ENCODE results near the gene UBE3A. TPM values are rescaled to one million over a fixed set of nuclear protein-coding genes. Genes with fewer than 3 reads are reported as not detected.

The UBE3A gene
- total RNA-seq = 10 to 100 TPM; 79.3 to 94.8 TPM

DNA sequence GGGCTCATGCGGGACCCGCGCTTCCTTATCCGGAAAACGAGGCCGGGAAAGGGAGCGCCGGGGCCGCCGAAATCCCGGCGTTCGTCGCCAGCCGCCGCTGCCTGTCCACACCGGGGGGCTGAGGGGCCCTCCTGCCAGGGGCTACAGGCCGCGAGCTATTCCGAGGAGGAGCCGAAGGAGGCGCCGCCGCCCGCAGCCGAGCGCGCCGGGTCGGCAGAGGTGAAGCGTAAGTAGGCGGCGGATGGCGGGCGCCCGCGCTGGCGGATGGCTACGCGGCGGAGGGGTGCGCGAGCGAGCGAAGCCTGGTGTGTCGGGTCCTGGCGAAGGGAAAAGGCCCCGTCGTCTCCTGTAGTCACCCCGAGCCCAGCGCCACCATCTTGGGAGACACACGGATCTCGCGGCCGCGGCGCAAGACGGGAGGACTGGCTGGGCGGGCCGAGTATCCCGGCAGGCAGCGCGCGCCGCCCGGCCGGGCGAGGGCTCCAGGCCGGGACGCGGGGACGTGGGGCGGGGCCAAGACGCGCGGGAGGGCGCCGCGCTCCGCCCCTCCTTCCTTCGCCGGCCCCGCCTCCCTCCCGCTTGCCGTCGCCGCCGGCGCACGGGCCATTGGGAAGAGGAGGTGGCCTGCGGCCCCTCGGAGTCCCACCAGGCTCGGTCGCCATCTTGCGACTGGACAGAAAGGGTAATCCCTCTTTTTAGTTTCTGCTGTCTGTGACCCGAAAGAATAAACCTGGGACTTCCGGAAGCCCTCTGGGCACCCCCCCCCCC lies at the start of gene UBE3A:
Gene UBE3A, minus strand, starts transcription at position 424 of the 768 bp plus-strand sequence. CDS start 29,917 bp downstream, outside the sequence.
- peak; percentile 93 for ATAC-seq (replicated peaks)
- H3K27me3 Mint-ChIP-seq = no peaks in the 10 kb centered on the region

DNA sequence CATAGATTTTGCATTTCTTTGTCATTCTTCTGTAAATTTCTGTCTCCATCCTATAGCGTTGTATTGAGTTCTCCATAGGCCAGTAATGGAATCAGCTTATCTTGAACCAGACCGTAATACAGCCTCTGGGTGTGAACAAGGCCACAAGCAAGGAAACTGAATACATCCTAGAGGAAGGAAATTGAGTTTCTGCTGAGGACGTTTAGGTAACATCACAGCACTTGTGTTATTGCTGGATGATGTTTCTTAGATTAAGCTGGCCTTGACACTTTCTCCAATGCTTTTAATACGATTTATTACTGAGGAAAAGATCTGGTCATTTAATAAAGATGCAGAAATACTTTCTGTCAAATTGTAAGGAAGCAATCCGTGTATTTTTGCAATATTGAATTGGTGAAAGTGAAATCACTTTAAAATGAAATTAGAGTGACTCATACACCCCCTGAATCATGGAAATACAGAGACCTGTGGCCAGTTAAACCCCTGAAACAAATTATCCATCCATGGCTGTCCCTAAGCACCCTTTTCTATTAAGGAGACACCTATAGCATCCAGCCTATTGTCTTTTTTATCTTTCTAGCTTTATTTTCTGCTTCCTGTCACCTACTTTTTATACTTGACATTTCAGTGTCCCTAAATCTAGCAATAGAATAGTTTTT lies 48.5 kb upstream of the UBE3A start:
- Mint-ChIP-seq H3K9me3 (peaks cover 5% of the 10 kb centered on the region), H3K4me3 (no peak overlapping the region), H3K4me1 (no peaks in the 10 kb centered on the region), H3K27me3 (peaks cover 10% of the 10 kb centered on the region), H3K27ac (no peak overlapping the region), H3K36me3 (ENCODE audit: low read depth) (no peaks in the 10 kb centered on the region)
- no peak for ATAC-seq (replicated peaks)

More for the DNA sequence above, at the start of gene UBE3A:
- peak within 1 kb of the TSS; percentile 95 for H3K27ac Mint-ChIP-seq
- H3K4me1 Mint-ChIP-seq = peaks cover 18% of the 10 kb centered on the region
- H3K4me3 Mint-ChIP-seq = peak within 1 kb of the TSS; percentile 84
- no peaks in the 10 kb centered on the region for H3K9me3 Mint-ChIP-seq
- H3K36me3 Mint-ChIP-seq (ENCODE audit: low read depth) = peaks cover 13% of the 10 kb centered on the region

DNA sequence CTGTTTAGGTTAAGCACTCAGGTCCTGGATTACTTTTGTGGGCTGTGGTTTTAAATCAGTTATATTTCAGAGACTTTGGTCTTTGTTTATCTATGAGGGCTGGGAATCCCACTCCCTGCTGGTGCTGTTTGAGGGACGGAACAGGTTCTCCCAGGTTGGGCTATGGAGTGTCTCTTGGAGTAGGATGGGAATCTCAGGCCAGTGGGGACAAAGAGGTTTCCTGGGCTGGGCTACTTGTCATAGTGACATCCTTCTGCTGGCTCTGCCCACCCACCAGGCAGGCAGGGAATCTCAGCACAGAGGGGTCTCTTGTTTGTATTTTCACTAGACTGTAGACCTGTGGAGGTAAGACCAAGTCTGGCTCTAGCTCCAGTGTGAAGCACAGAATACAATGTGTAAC lies 47.2 kb upstream of the UBE3A start:
- no peak for ATAC-seq (replicated peaks)
- Mint-ChIP-seq H3K36me3 (ENCODE audit: low read depth) (no peaks in the 10 kb centered on the region), H3K27ac (no peak overlapping the region), H3K27me3 (peaks cover 5% of the 10 kb centered on the region), H3K4me1 (no peaks in the 10 kb centered on the region), H3K9me3 (peaks cover 5% of the 10 kb centered on the region), H3K4me3 (no peak overlapping the region)

DNA sequence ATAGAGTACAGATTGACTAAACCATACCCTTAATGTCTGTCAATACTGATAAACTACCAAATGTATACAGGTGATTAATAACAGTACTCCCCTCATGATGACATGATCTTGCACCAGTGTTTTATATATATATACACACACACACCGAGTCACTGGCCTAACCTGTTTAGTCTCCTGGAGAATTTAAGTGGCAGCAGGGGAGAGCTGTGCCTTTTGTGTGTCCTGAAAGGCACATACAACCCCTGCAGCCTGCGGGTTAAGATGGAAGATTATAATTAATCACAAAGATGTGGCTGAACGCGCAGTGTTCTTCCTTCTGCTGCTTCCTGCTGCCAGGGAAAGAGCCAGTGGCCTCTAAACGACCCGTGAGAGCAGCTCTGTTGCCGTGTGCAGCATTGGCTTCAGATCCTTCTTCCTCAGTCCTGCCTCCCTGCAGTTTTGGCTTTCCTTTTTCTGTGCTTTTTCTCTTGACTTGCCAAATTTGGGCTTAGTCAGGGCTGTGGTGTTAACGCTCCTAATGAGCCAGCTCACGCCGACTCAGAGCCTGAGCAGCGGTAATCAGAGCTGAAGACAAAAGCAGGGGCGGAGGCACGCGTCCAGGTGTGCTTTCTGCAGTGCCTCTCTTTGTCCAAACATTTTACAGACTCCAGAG lies 42.5 kb upstream of the UBE3A start:
- H3K4me3 Mint-ChIP-seq = no peak overlapping the region
- no peak overlapping the region for H3K27ac Mint-ChIP-seq
- H3K27me3 Mint-ChIP-seq = peaks cover 5% of the 10 kb centered on the region
- no peaks in the 10 kb centered on the region for H3K36me3 Mint-ChIP-seq (ENCODE audit: low read depth)
- ATAC-seq (replicated peaks) = no peak
- H3K4me1 Mint-ChIP-seq = no peaks in the 10 kb centered on the region
- H3K9me3 Mint-ChIP-seq = no peaks in the 10 kb centered on the region

DNA sequence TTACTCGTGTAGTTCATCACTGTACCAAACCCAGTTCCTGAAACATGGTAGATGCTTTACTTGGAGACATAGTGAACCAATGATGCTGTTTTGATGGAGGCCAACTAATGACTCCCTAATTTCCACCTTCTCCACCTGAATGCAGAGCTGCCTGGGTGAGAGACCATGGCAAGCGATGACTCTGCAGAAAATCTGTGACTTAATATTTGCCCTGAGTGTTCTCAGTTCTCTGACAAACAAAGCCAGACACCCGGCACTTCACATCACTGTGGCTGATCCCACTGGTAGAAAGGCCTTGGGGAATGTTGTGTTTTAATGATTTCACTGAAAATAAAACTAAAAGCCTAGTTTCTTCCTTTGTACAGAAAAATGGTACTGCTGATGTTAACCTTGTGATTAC lies 39.5 kb upstream of the UBE3A start:
- no peak overlapping the region for H3K27ac Mint-ChIP-seq
- no peak for ATAC-seq (replicated peaks)
- no peaks in the 10 kb centered on the region for H3K36me3 Mint-ChIP-seq (ENCODE audit: low read depth)
- H3K4me1 Mint-ChIP-seq = no peaks in the 10 kb centered on the region
- H3K9me3 Mint-ChIP-seq = no peaks in the 10 kb centered on the region
- no peaks in the 10 kb centered on the region for H3K27me3 Mint-ChIP-seq
- H3K4me3 Mint-ChIP-seq = no peak overlapping the region

DNA sequence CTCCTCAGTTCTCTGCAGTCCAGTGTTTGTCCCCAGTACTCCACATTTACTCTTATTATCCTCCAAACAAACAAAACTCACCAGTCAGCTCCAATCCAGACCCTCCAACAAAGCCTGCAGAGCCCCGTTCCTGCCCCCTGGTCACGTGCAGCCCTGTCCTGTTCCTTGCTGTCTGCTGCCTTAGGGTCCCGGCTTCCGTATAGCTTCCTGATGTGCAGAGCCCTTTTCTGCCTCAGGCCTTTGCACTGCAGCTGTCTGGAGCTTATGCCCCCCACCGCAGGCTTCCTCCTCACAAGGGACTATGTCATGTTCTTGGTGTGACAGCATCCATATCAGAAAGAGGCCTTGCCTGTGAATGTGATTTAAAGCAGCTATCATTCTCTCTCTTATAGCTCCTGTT lies 39.0 kb upstream of the UBE3A start:
- ATAC-seq (replicated peaks) = no peak
- no peaks in the 10 kb centered on the region for H3K4me1 Mint-ChIP-seq
- H3K4me3 Mint-ChIP-seq = no peak overlapping the region
- H3K9me3 Mint-ChIP-seq = no peaks in the 10 kb centered on the region
- no peak overlapping the region for H3K27ac Mint-ChIP-seq
- H3K27me3 Mint-ChIP-seq = peaks cover 2% of the 10 kb centered on the region
- no peaks in the 10 kb centered on the region for H3K36me3 Mint-ChIP-seq (ENCODE audit: low read depth)

DNA sequence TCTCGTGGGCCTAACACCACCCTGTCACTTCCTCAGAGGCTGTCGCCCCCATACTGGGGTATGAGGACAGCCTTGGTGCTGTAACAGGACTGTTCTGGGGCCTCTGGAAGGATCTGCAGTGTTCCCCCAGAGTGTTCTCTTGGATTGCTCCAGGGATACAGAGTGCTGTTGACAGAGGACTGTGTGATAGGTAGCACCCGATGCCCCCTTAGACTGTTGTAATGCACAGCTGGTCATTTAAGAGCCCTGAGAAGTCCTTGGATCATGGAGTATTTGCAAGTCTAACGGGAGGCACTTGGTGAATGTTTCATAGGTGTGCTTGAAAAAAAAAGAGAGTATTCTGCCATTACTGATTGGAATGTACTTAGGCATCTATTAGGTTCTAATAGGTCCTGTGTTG lies 35.4 kb upstream of the UBE3A start:
- peaks cover 16% of the 10 kb centered on the region for H3K27me3 Mint-ChIP-seq
- H3K36me3 Mint-ChIP-seq (ENCODE audit: low read depth) = no peaks in the 10 kb centered on the region
- no peak overlapping the region for H3K27ac Mint-ChIP-seq
- ATAC-seq (replicated peaks) = no peak
- peaks cover 4% of the 10 kb centered on the region for H3K9me3 Mint-ChIP-seq
- H3K4me3 Mint-ChIP-seq = no peak overlapping the region
- H3K4me1 Mint-ChIP-seq = no peaks in the 10 kb centered on the region

DNA sequence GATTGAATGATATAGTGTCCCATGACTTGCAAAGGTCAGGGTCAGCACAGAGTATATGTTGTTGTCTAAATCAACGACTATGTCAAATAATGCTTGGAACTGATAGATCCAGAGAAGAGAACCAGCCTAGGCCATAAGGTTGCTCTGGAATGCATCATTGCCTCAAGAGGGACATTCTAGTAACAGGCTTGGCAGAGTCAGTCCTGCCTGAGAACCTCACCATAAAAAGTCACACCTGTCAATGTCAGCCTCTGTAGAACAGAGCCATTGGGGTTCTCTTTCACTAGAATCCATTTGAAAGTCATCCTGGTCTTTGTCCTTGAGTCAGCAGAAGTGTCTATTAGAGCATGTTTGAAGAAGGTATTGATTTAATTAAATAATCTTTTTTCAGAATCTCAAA lies 31.4 kb upstream of the UBE3A start:
- ATAC-seq (replicated peaks) = no peak
- Mint-ChIP-seq H3K27me3 (peaks cover 26% of the 10 kb centered on the region), H3K4me1 (no peaks in the 10 kb centered on the region), H3K36me3 (ENCODE audit: low read depth) (no peaks in the 10 kb centered on the region), H3K4me3 (no peak overlapping the region), H3K9me3 (peaks cover 4% of the 10 kb centered on the region), H3K27ac (no peak overlapping the region)

DNA sequence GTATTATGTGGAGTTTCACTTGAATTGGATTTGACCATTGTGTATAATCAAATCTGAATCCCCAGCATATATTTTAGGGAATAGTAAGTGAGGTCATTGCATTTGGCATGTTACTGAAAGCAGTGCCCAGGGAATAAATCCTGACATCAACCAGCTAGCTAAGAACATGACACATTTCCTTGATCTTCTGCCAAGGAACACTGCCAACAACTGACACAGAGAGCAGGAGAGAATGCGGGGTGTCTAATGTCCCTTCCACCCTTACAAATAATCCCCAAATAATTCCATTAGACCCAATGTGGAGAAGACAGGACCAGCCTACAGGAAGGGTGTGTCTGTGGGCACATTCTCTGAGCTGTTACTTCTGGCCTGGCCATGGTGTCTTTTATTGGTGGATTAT lies 30.6 kb upstream of the UBE3A start:
- no peaks in the 10 kb centered on the region for H3K36me3 Mint-ChIP-seq (ENCODE audit: low read depth)
- no peaks in the 10 kb centered on the region for H3K4me1 Mint-ChIP-seq
- no peak for ATAC-seq (replicated peaks)
- H3K27ac Mint-ChIP-seq = no peak overlapping the region
- peaks cover 4% of the 10 kb centered on the region for H3K9me3 Mint-ChIP-seq
- H3K27me3 Mint-ChIP-seq = peaks cover 26% of the 10 kb centered on the region
- H3K4me3 Mint-ChIP-seq = no peak overlapping the region

DNA sequence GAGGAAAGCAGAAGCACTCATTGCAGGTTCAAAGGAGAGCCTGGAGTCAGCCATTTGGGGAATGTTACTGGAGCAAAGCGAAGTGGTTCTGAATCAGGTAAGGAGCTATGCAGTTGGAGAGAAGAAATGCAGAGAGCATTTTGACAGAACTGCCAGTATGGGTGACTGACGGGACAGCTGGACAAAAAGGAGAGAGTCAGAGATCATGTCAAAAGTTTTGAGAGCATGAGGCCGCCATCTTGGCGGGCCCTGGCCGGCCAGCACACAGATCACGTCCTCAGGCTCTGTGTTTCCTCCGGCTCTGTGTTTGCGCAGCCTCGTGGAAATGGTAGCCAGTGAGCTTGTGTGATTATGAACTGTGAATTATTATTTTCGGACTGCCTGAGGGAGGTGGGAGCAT lies 29.8 kb upstream of the UBE3A start:
- no peak overlapping the region for H3K4me3 Mint-ChIP-seq

DNA sequence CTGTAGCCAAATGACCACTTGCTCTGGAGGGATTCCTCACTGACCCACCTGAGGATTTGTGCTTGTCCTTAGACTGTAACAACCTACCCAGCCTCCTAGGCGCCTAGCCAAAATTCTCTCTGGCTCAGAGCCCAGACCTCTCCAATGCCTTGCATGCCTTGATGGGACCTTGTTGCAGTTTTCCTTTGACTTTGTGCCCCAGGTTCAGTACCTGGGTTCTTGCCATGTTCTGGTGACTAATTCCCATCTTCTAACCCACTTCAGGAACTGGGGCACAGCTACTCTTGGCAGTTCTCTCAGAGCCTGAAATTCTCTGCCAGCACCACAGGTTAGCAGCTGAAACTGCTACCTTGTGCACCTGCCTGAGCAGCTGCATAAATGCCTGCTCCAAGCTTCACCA lies 27.0 kb upstream of the UBE3A start:
- no peaks in the 10 kb centered on the region for H3K4me1 Mint-ChIP-seq
- H3K27ac Mint-ChIP-seq = no peak overlapping the region
- H3K4me3 Mint-ChIP-seq = no peak overlapping the region
- no peaks in the 10 kb centered on the region for H3K9me3 Mint-ChIP-seq
- ATAC-seq (replicated peaks) = no peak
- no peaks in the 10 kb centered on the region for H3K36me3 Mint-ChIP-seq (ENCODE audit: low read depth)
- H3K27me3 Mint-ChIP-seq = peaks cover 10% of the 10 kb centered on the region

More for the DNA sequence above, 29.8 kb upstream of the UBE3A start:
- no peaks in the 10 kb centered on the region for H3K4me1 Mint-ChIP-seq
- H3K9me3 Mint-ChIP-seq = peaks cover 4% of the 10 kb centered on the region
- H3K36me3 Mint-ChIP-seq (ENCODE audit: low read depth) = no peaks in the 10 kb centered on the region
- ATAC-seq (replicated peaks) = no peak
- peaks cover 26% of the 10 kb centered on the region for H3K27me3 Mint-ChIP-seq
- H3K27ac Mint-ChIP-seq = no peak overlapping the region

DNA sequence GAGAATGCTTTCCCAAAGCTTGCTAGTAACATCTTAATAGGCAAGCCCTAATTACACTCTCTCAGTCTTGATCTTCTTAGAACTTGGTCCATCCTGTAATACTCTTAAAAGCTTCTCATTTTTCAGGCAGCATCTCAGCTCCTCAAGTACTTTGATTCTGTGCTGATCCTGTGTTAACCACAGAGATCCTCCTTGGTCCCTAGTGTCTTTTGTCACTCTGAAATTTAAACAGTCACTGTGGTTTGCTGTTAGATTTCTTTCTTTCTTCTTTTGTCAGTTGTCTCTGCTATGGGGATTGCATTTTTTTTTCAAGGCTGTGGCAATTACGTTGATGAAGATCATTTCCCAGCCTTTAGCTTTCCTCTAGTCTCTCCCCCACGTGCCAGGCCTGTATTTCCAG lies 26.0 kb upstream of the UBE3A start:
- no peak for ATAC-seq (replicated peaks)
- peaks cover 10% of the 10 kb centered on the region for H3K27me3 Mint-ChIP-seq
- H3K9me3 Mint-ChIP-seq = no peaks in the 10 kb centered on the region
- H3K4me3 Mint-ChIP-seq = no peak overlapping the region
- no peaks in the 10 kb centered on the region for H3K4me1 Mint-ChIP-seq
- H3K36me3 Mint-ChIP-seq (ENCODE audit: low read depth) = no peaks in the 10 kb centered on the region
- H3K27ac Mint-ChIP-seq = no peak overlapping the region

DNA sequence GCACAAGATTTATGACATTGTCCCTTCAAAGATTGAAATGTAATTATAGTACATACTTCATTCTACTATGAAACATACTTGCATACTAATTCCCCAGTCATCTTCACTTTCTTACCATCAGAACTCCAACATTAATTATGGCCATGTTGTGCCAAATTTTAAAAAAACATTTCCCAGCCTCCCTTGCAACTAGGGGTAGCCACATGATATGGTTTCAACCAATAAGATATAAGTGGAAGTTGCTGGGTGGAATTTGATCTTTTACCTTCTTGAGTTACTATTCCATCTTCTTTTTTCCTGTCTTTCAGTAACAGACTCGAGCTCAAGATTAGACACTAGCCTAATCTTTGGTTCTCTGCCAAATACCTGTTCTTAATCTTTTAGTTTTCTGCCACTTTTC lies 25.6 kb upstream of the UBE3A start:
- H3K9me3 Mint-ChIP-seq = no peaks in the 10 kb centered on the region
- ATAC-seq (replicated peaks) = no peak
- no peaks in the 10 kb centered on the region for H3K4me1 Mint-ChIP-seq

DNA sequence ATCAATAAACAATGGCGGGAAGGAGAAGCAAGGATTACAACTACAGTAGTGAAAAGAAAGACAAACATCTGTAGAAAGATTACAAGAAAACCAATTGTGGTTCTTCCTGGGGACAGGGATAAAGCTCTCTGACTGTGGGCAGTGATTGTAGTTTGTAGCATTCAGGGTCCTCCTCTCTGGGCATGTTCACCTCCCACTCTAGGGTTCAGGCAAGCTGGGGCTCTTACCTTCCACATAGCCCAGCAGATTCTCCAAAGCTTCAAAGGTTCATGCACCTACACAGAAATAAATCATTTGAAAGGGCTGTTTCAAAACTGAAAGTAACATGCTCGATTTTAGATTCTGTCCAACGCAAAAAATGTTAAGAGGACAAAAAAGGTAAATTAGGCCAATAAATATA lies 17.4 kb upstream of the UBE3A start:
- peaks cover 3% of the 10 kb centered on the region for H3K9me3 Mint-ChIP-seq
- H3K4me1 Mint-ChIP-seq = no peaks in the 10 kb centered on the region
- no peak overlapping the region for H3K27ac Mint-ChIP-seq
- H3K36me3 Mint-ChIP-seq (ENCODE audit: low read depth) = no peaks in the 10 kb centered on the region
- no peaks in the 10 kb centered on the region for H3K27me3 Mint-ChIP-seq
- no peak overlapping the region for H3K4me3 Mint-ChIP-seq
- no peak for ATAC-seq (replicated peaks)

More for the DNA sequence above, 25.6 kb upstream of the UBE3A start:
- no peak overlapping the region for H3K4me3 Mint-ChIP-seq
- H3K27me3 Mint-ChIP-seq = peaks cover 10% of the 10 kb centered on the region
- H3K27ac Mint-ChIP-seq = no peak overlapping the region
- no peaks in the 10 kb centered on the region for H3K36me3 Mint-ChIP-seq (ENCODE audit: low read depth)

DNA sequence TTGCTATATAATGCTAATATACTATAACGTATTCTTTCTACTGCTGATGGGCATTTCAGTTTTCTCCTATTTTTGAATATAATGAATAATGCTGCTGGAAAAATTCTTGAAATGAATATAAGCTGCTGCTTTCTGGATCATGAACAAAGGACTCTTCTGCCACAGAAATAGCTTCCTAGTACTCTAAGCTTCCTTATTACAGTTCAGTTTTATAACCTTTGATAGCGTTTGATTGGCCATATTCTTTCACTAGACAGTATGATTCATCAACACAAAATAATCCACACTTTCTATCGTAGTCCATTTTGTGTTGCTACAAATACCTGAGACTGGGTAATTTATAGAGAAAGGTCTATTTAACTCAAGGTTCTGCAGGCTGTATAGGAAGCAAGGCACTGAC lies 16.4 kb upstream of the UBE3A start:
- no peak overlapping the region for H3K4me3 Mint-ChIP-seq
- no peaks in the 10 kb centered on the region for H3K27me3 Mint-ChIP-seq
- H3K4me1 Mint-ChIP-seq = no peaks in the 10 kb centered on the region
- ATAC-seq (replicated peaks) = no peak
- no peak overlapping the region for H3K27ac Mint-ChIP-seq
- H3K36me3 Mint-ChIP-seq (ENCODE audit: low read depth) = no peaks in the 10 kb centered on the region
- peaks cover 7% of the 10 kb centered on the region for H3K9me3 Mint-ChIP-seq

Data from activated T-helper 17 cell treated with anti-CD3 and anti-CD28 coated beads, Interleukin-2, amount 50 U/mL, for 72 hours (primary cell).